K562 (cell line): Measurements from ENCODE around the gene COX7B. TPM values are rescaled to one million over a fixed set of nuclear protein-coding genes. Genes with fewer than 3 reads are reported as not detected.

Experiments used
- FOS ChIP-seq: IDR thresholded peaks from 3 replicates; pipeline ENCODE4 v1.6.1; 2011; ENCODE audit not compliant: insufficient read length; ENCODE audit errors: extremely low read depth
- HNRNPLL ChIP-seq: fragments of 200-400 bp; formaldehyde crosslinking; IDR thresholded peaks from 2 replicates; pipeline ENCODE4 v1.6.1; 2017; ENCODE audit warnings: low read length, low read depth, mild to moderate bottlenecking; ENCODE audit not compliant: poor library complexity, severe bottlenecking
- MEIS2 ChIP-seq: fragments of 450-650 bp; IDR thresholded peaks from 2 replicates; pipeline ENCODE4 v1.6.1; 2014; ENCODE audit warnings: mild to moderate bottlenecking; ENCODE audit not compliant: partially characterized antibody
- NBN ChIP-seq: fragments of 450-650 bp; IDR thresholded peaks from 2 replicates; pipeline ENCODE4 v1.6.1; 2016; ENCODE audit warnings: low read depth, mild to moderate bottlenecking
- OTX1 ChIP-seq: fragments of 450-650 bp; formaldehyde crosslinking; IDR thresholded peaks from 2 replicates; pipeline ENCODE4 v1.4.0; 2022; ENCODE audit warnings: mild to moderate bottlenecking
- PTBP1 ChIP-seq: fragments of 200-400 bp; formaldehyde crosslinking; IDR thresholded peaks from 2 replicates; pipeline ENCODE4 v1.6.1; 2017; ENCODE audit warnings: low read depth, low read length
- RBM17 ChIP-seq: fragments of 200-400 bp; formaldehyde crosslinking; IDR thresholded peaks from 2 replicates; pipeline ENCODE4 v1.6.1; 2017; ENCODE audit warnings: low read depth, mild to moderate bottlenecking, low read length, borderline replicate concordance
- TCF3 ChIP-seq: sonication (generic); formaldehyde crosslinking; IDR thresholded peaks from 2 replicates; pipeline ENCODE4 v1.4.0; 2020; ENCODE audit warnings: mild to moderate bottlenecking, missing genetic modification reagents
- XRCC5 ChIP-seq: fragments of 200-400 bp; formaldehyde crosslinking; IDR thresholded peaks from 2 replicates; pipeline ENCODE4 v1.6.1; 2017; ENCODE audit warnings: low read depth, mild to moderate bottlenecking, low read length
- ZNF384 ChIP-seq: IDR thresholded peaks from 2 replicates; pipeline ENCODE4 v1.6.1; 2012; ENCODE audit warnings: low read depth, low read length, improper control_type of control experiment
- ZNF436 ChIP-seq: fragments of 250-450, 450-650 bp; sonication (Bioruptor Pico); formaldehyde crosslinking; IDR thresholded peaks from 2 replicates; pipeline ENCODE4 v1.7.0; 2020; ENCODE audit warnings: mild to moderate bottlenecking
- polyA plus RNA-seq, 8 experiments: library from polyadenylated mRNA; depleted of rRNA in 4 of 8; stranded (reverse) in 5 of 8; unstranded in 3 of 8; fragments of >200 nt; fragmentation: Nextera tagmentation in 2 of 8; fragmentation: Illumina TruSeq in 1 of 8; extraction: Ambion mirVana in 2 of 8; extraction: Trizol in 1 of 8; gene quantifications; 2 replicates each; pipeline versions ENCODE4 v1.2.1 to v1.2.3, GENCODE V29; 2011 to 2014; ENCODE audit warnings: inconsistent platforms in 1 of 8, missing spikeins in 1 of 8
- total RNA-seq, 7 experiments: library from RNA; depleted of rRNA in 6 of 7; stranded (reverse); fragments of >200 nt in 6 of 7; fragmentation: Illumina TruSeq in 2 of 7; extraction: Trizol in 2 of 7; gene quantifications; 2 replicates each; pipeline versions ENCODE4 v1.2.1 to v1.2.3, GENCODE V29; 2011 to 2021; ENCODE audit warnings: low replicate concordance in 1 of 7
- TF ChIP-seq, protein P1 (sequence below), 2 experiments: IDR thresholded peaks; 2 replicates each; pipeline ENCODE4 v1.6.1; 2011; ENCODE audit warnings: borderline replicate concordance in 1 of 2, control low read depth in 1 of 2, low read depth in 1 of 2, low read length in 1 of 2, mild to moderate bottlenecking in 1 of 2, mixed read lengths in 1 of 2, moderate library complexity in 1 of 2; ENCODE audit not compliant: insufficient read depth in 1 of 2, insufficient read length in 1 of 2, poor library complexity in 1 of 2, severe bottlenecking in 1 of 2; ENCODE audit errors: extremely low read depth in 1 of 2
- TF ChIP-seq, protein P2 (sequence below): sonication (generic); formaldehyde crosslinking; IDR thresholded peaks from 2 replicates; pipeline ENCODE4 v1.8.0; 2022; ENCODE audit warnings: mild to moderate bottlenecking, missing genetic modification reagents, borderline replicate concordance
- TF ChIP-seq, protein P3 (sequence below): fragments of 450-650 bp; IDR thresholded peaks from 2 replicates; pipeline ENCODE4 v1.6.1; 2016; ENCODE audit warnings: borderline replicate concordance

Gene COX7B
- total and polyA plus RNA-seq, 9 of the 15 experiments (the other 6 are each of a cell fraction or from before 2014, with no cell fraction given), result 549 to 2,891 (median 1,307) TPM

DNA sequence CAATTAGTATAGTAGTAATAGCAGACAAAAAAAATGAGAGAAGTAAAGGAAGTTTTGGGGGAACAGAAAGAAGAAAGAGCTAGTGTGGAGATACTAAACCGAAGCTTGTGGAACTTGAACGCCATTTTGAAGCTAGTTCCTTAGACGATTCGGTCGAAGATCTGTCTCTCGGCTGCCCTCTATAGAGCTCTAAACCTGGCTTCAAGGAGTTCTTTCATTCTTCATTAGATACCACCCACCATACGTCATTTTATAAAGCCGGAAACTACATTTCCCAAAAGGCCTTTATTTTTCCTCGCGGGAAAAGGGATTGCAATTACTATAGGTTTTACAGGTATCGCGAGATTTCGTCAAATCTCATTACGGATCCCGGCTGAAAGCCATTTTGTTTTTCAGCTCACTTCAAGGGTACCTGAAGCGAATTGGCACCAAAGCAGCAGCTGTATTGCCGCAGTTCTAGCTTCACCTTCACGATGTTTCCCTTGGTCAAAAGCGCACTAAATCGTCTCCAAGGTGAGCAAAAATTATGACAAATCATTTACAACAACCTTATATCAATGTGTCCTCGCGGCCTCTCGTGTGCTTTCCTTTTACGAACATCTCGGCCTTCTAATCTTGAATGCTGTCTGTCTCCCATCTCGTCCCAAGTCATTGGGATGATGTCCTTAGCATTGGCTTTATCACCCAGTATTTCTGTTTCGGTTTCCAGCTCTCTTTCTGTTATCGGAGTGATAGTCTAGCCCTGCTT lies at the start of gene COX7B (continued):
- TF ChIP-seq, protein P1, sequence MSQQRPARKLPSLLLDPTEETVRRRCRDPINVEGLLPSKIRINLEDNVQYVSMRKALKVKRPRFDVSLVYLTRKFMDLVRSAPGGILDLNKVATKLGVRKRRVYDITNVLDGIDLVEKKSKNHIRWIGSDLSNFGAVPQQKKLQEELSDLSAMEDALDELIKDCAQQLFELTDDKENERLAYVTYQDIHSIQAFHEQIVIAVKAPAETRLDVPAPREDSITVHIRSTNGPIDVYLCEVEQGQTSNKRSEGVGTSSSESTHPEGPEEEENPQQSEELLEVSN (IDR thresholded peaks at IDR 0.05; ENCODE audit: borderline replicate concordance in 1 of 2, extremely low read depth in 1 of 2, insufficient read depth in 1 of 2, insufficient read length in 1 of 2, low read depth in 1 of 2, low read length in 1 of 2, poor library complexity in 1 of 2, severe bottlenecking in 1 of 2), result no peak
- TF ChIP-seq RBM17 (no peak), NBN (no peak), OTX1 (CRISPR knock-in tag) (no peak), HNRNPLL (no peak), ZNF436 (CRISPR knock-in tag) (no peak), PTBP1 (no peak), XRCC5 (no peak), ZNF384 (no peak), MEIS2 (no peak), FOS (no peak), TCF3 (no peak)
- TF ChIP-seq, protein P2, sequence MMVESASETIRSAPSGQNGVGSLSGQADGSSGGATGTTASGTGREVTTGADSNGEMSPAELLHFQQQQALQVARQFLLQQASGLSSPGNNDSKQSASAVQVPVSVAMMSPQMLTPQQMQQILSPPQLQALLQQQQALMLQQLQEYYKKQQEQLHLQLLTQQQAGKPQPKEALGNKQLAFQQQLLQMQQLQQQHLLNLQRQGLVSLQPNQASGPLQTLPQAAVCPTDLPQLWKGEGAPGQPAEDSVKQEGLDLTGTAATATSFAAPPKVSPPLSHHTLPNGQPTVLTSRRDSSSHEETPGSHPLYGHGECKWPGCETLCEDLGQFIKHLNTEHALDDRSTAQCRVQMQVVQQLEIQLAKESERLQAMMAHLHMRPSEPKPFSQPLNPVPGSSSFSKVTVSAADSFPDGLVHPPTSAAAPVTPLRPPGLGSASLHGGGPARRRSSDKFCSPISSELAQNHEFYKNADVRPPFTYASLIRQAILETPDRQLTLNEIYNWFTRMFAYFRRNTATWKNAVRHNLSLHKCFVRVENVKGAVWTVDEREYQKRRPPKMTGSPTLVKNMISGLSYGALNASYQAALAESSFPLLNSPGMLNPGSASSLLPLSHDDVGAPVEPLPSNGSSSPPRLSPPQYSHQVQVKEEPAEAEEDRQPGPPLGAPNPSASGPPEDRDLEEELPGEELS (CRISPR knock-in tag), result no peak
- TF ChIP-seq, protein P3, sequence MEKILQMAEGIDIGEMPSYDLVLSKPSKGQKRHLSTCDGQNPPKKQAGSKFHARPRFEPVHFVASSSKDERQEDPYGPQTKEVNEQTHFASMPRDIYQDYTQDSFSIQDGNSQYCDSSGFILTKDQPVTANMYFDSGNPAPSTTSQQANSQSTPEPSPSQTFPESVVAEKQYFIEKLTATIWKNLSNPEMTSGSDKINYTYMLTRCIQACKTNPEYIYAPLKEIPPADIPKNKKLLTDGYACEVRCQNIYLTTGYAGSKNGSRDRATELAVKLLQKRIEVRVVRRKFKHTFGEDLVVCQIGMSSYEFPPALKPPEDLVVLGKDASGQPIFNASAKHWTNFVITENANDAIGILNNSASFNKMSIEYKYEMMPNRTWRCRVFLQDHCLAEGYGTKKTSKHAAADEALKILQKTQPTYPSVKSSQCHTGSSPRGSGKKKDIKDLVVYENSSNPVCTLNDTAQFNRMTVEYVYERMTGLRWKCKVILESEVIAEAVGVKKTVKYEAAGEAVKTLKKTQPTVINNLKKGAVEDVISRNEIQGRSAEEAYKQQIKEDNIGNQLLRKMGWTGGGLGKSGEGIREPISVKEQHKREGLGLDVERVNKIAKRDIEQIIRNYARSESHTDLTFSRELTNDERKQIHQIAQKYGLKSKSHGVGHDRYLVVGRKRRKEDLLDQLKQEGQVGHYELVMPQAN, result peak; percentile 51; the same call in 1 of the 2 replicates
